Neural progenitor cell (in vitro differentiated cells): Measurements from ENCODE around the gene KNL1. TPM values are rescaled to one million over a fixed set of nuclear protein-coding genes. Genes with fewer than 3 reads are reported as not detected.
A peak's percentile ranks its signal among the peaks of the same experiment; 100 is the strongest.

Source experiments
- DNase-seq: peaks from one replicate; pipeline ENCODE4 v3.0.0-alpha.2; 2016; ENCODE audit warnings: low spot score
- H2AFZ ChIP-seq: fragments of 200-600 bp; sonication (generic); replicated peaks from 2 replicates; pipeline ENCODE4 v1.6.1; 2016; ENCODE audit warnings: antibody characterized with exemption
- H3F3A ChIP-seq: fragments of 200-600 bp; sonication (generic); 2 replicates; pipeline ENCODE4 v1.6.1; 2016; ENCODE audit warnings: antibody characterized with exemption, low read depth
- H3K27ac ChIP-seq: fragments of 200-600 bp; sonication (generic); 2 replicates; pipeline ENCODE4 v1.5.1; 2016; ENCODE audit warnings: mild to moderate bottlenecking
- H3K27me3 ChIP-seq: fragments of 200-600 bp; sonication (generic); 2 replicates; pipeline ENCODE4 v1.6.1; 2016; ENCODE audit warnings: mild to moderate bottlenecking, moderate library complexity
- H3K36me3 ChIP-seq: fragments of 200-600 bp; sonication (generic); 2 replicates; pipeline ENCODE4 v1.5.1; 2016
- H3K4me1 ChIP-seq: fragments of 200-600 bp; sonication (generic); 2 replicates; pipeline ENCODE4 v1.6.1; 2016; ENCODE audit warnings: mixed run types
- H3K4me2 ChIP-seq: fragments of 200-600 bp; sonication (generic); 2 replicates; pipeline ENCODE4 v1.6.1; 2016
- H3K4me3 ChIP-seq: fragments of 200-600 bp; sonication (generic); 2 replicates; pipeline ENCODE4 v1.5.1; 2016
- H3K79me2 ChIP-seq: fragments of 200-600 bp; sonication (generic); 2 replicates; pipeline ENCODE4 v1.6.1; 2016; ENCODE audit warnings: low read depth
- H3K9ac ChIP-seq: fragments of 200-600 bp; sonication (generic); 2 replicates; pipeline ENCODE4 v1.6.1; 2016
- H3K9me3 ChIP-seq: fragments of 200-600 bp; sonication (generic); 2 replicates; pipeline ENCODE4 v1.5.1; 2016; ENCODE audit warnings: low read depth
- H4K20me1 ChIP-seq: fragments of 200-600 bp; sonication (generic); 2 replicates; pipeline ENCODE4 v1.6.1; 2016; ENCODE audit warnings: low read depth
- H3K27ac Mint-ChIP-seq: 3 replicates; pipeline ENCODE4 v1.8.0; 2021; ENCODE audit warnings: mixed read lengths
- H3K27me3 Mint-ChIP-seq: 2 replicates; pipeline ENCODE4 v1.8.0; 2022; ENCODE audit warnings: low read depth, mild to moderate bottlenecking, inconsistent platforms, moderate library complexity, mixed read lengths; ENCODE audit not compliant: insufficient read depth
- H3K36me3 Mint-ChIP-seq: 3 replicates; pipeline ENCODE4 v1.8.0; 2021; ENCODE audit warnings: mixed read lengths
- H3K4me1 Mint-ChIP-seq: 3 replicates; pipeline ENCODE4 v1.8.0; 2021; ENCODE audit warnings: mixed read lengths
- H3K4me3 Mint-ChIP-seq: 3 replicates; pipeline ENCODE4 v1.8.0; 2021; ENCODE audit warnings: mild to moderate bottlenecking, moderate library complexity, mixed read lengths
- H3K9me3 Mint-ChIP-seq: 3 replicates; pipeline ENCODE4 v1.8.0; 2020; ENCODE audit warnings: mixed read lengths
- CTCF ChIP-seq: fragments of 200-600 bp; sonication (generic); IDR thresholded peaks from 2 replicates; pipeline ENCODE4 v1.5.1; 2017; ENCODE audit warnings: antibody characterized with exemption, mild to moderate bottlenecking
- EZH2 ChIP-seq: fragments of 200-600 bp; sonication (generic); IDR thresholded peaks from 2 replicates; pipeline ENCODE4 v1.6.1; 2017; ENCODE audit warnings: antibody characterized with exemption, mild to moderate bottlenecking, moderate library complexity
- EZH2phosphoT487 ChIP-seq: fragments of 200-600 bp; sonication (generic); IDR thresholded peaks from 2 replicates; pipeline ENCODE4 v1.6.1; 2017; ENCODE audit warnings: antibody characterized with exemption
- total RNA-seq: library from RNA; depleted of rRNA; stranded (reverse); fragments of >200 nt; gene quantifications from 2 replicates; pipeline ENCODE4 v1.2.3, GENCODE V29; 2015; ENCODE audit warnings: low replicate concordance

KNL1 gene
- total RNA-seq, 1 donor from 2014 or later = 125 TPM

- H2AFZ ChIP-seq = peak overlapping the region; percentile 96
- H3K9me3 Mint-ChIP-seq = peaks cover 3% of the 10 kb centered on the region
- H3K79me2 ChIP-seq = peaks cover 19% of the 10 kb centered on the region
- H3F3A ChIP-seq = peaks cover 28% of the 10 kb centered on the region
- peak; percentile 30 for DNase-seq
- peak overlapping the region; percentile 31 for H3K27ac Mint-ChIP-seq
- H3K27me3 Mint-ChIP-seq = peaks cover 20% of the 10 kb centered on the region
- H3K36me3 Mint-ChIP-seq = peaks cover 5% of the 10 kb centered on the region
- peaks cover 4% of the 10 kb centered on the region for H3K27me3 ChIP-seq
- H3K4me1 ChIP-seq = peaks cover 9% of the 10 kb centered on the region
- H3K36me3 ChIP-seq = no peaks in the 10 kb centered on the region
- no peak overlapping the region for H3K4me3 ChIP-seq
- no peak overlapping the region for H3K4me3 Mint-ChIP-seq
- H3K4me1 Mint-ChIP-seq = peaks cover 19% of the 10 kb centered on the region
- H3K9ac ChIP-seq = no peak overlapping the region
- no peak overlapping the region for H3K27ac ChIP-seq
- no peak for TF ChIP-seq EZH2phosphoT487
- TF ChIP-seq CTCF = no peak
- no peak for TF ChIP-seq EZH2
- no peaks in the 10 kb centered on the region for H3K9me3 ChIP-seq
- peak overlapping the region; percentile 50 for H3K4me2 ChIP-seq
- no peaks in the 10 kb centered on the region for H4K20me1 ChIP-seq
Observed at GRCh38 chr15:40591389-40591788, 2.7 kb upstream of the KNL1 start.

- H3K36me3 Mint-ChIP-seq = peaks cover 5% of the 10 kb centered on the region
- Histone ChIP-seq H3K9me3 (no peaks in the 10 kb centered on the region), H3K27ac (no peak overlapping the region), H3K9ac (no peak overlapping the region), H3K79me2 (peaks cover 36% of the 10 kb centered on the region), H3K4me3 (peak overlapping the region; percentile 75), H3K27me3 (peaks cover 4% of the 10 kb centered on the region), H3K36me3 (no peaks in the 10 kb centered on the region), H3F3A (peaks cover 28% of the 10 kb centered on the region), H3K4me1 (peaks cover 9% of the 10 kb centered on the region), H3K4me2 (peak overlapping the region; percentile 19), H4K20me1 (no peaks in the 10 kb centered on the region), H2AFZ (peak overlapping the region; percentile 2)
- H3K9me3 Mint-ChIP-seq = peaks cover 3% of the 10 kb centered on the region
- DNase-seq = no peak
- no peak for TF ChIP-seq EZH2
- no peak for TF ChIP-seq CTCF
- no peak for TF ChIP-seq EZH2phosphoT487
- peak overlapping the region; percentile 95 for H3K4me3 Mint-ChIP-seq
- H3K4me1 Mint-ChIP-seq = peaks cover 19% of the 10 kb centered on the region
- H3K27ac Mint-ChIP-seq = no peak overlapping the region
- peaks cover 20% of the 10 kb centered on the region for H3K27me3 Mint-ChIP-seq
Observed at GRCh38 chr15:40593165-40593564, 884 bp upstream of the KNL1 start.

- Histone ChIP-seq H3K4me3 (peak overlapping the region; percentile 75), H3K36me3 (no peaks in the 10 kb centered on the region), H3K9me3 (no peaks in the 10 kb centered on the region), H3F3A (peaks cover 28% of the 10 kb centered on the region), H3K4me2 (peak overlapping the region; percentile 87), H3K27me3 (peaks cover 2% of the 10 kb centered on the region), H3K27ac (peak overlapping the region; percentile 94), H3K79me2 (peaks cover 48% of the 10 kb centered on the region), H4K20me1 (no peaks in the 10 kb centered on the region), H3K4me1 (peaks cover 9% of the 10 kb centered on the region), H2AFZ (peak overlapping the region; percentile 95), H3K9ac (peak overlapping the region; percentile 82)
- TF ChIP-seq EZH2phosphoT487 (no peak), CTCF (no peak)
- peak; percentile 87 for DNase-seq
- peaks cover 5% of the 10 kb centered on the region for H3K36me3 Mint-ChIP-seq
- peak overlapping the region; percentile 95 for H3K4me3 Mint-ChIP-seq
- H3K4me1 Mint-ChIP-seq = peaks cover 19% of the 10 kb centered on the region
- H3K9me3 Mint-ChIP-seq = peaks cover 3% of the 10 kb centered on the region
- peaks cover 20% of the 10 kb centered on the region for H3K27me3 Mint-ChIP-seq
- H3K27ac Mint-ChIP-seq = peak overlapping the region; percentile 85
Observed at GRCh38 chr15:40594429-40594836, 384 bp downstream of the KNL1 start.
